IMR-90 (cell line): ENCODE measurements around the gene SLC17A3. TPM values are rescaled to one million over a fixed set of nuclear protein-coding genes. Genes with fewer than 3 reads are reported as not detected.

Experiments used
- ATAC-seq: fragments of 200-7000 bp; cut with Tn5 transposase; 2 replicates; pipeline ENCODE4 v1.9.1; 2020; ENCODE audit warnings: low read depth, mild to moderate bottlenecking, moderate library complexity
- BruUV-seq: library from RNA; stranded (reverse); fragments of 400-500 nt; replicated peaks from 2 replicates; lab custom pipeline; 2021; lab: Mats Ljungman, UMichigan
- CTCF ChIA-PET: fragments of 300-600 bp; formaldehyde crosslinking; extraction: SDS; loops from one replicate; lab custom pipeline; 2021; ENCODE audit warnings: antibody characterized with exemption; lab: Yijun Ruan, JAX
- POLR2A ChIA-PET: fragments of 300-600 bp; sonication (Branson Sonifier 250); formaldehyde crosslinking; loops from one replicate; lab custom pipeline; 2022; ENCODE audit warnings: antibody characterized with exemption; ENCODE audit not compliant: unreplicated experiment; lab: Charles Lee
- DNase-seq: peaks from one replicate; pipeline ENCODE4 v3.0.0; 2013
- H2AFZ ChIP-seq: replicated peaks from 2 replicates; pipeline ENCODE3; 2013; ENCODE audit warnings: low read length, mild to moderate bottlenecking; ENCODE audit not compliant: poor library complexity
- H2AK5ac ChIP-seq: 2 replicates; pipeline ENCODE4 v1.6.1; 2013; ENCODE audit warnings: low read depth, low read length, inconsistent platforms
- H2AK9ac ChIP-seq: replicated peaks from 2 replicates; pipeline ENCODE3; 2013; ENCODE audit warnings: mild to moderate bottlenecking, low read depth, low read length, moderate library complexity; ENCODE audit not compliant: poor library complexity
- H2BK120ac ChIP-seq: 2 replicates; pipeline ENCODE4 v1.6.1; 2013; ENCODE audit warnings: low read depth, low read length, inconsistent platforms
- H2BK15ac ChIP-seq: 3 replicates; pipeline ENCODE4 v1.6.1; 2013; ENCODE audit warnings: low read depth, low read length, inconsistent platforms
- H2BK20ac ChIP-seq: 2 replicates; pipeline ENCODE4 v1.6.1; 2013; ENCODE audit warnings: low read depth, mild to moderate bottlenecking, inconsistent platforms, low read length, moderate library complexity
- H2BK5ac ChIP-seq: 2 replicates; pipeline ENCODE4 v1.6.1; 2013; ENCODE audit warnings: mild to moderate bottlenecking, low read depth, low read length, inconsistent platforms; ENCODE audit not compliant: poor library complexity, severe bottlenecking
- H3K14ac ChIP-seq: replicated peaks from 2 replicates; pipeline ENCODE4 v1.6.1; 2013; ENCODE audit warnings: low read depth, low read length, inconsistent platforms
- H3K18ac ChIP-seq: 2 replicates; pipeline ENCODE4 v1.6.1; 2013; ENCODE audit warnings: low read depth, low read length, control low read depth
- H3K23ac ChIP-seq: 2 replicates; pipeline ENCODE4 v1.6.1; 2013; ENCODE audit warnings: low read depth, low read length, inconsistent platforms
- H3K27ac ChIP-seq: 2 replicates; pipeline ENCODE4 v1.5.1; 2013; ENCODE audit warnings: mild to moderate bottlenecking, control low read depth, low read length; ENCODE audit not compliant: insufficient read depth
- H3K27me3 ChIP-seq: 2 replicates; pipeline ENCODE4 v1.6.1; 2013; ENCODE audit warnings: low read length; ENCODE audit not compliant: control insufficient read depth, insufficient read depth
- H3K36me3 ChIP-seq: 2 replicates; pipeline ENCODE4 v1.6.1; 2013; ENCODE audit warnings: low read length, mixed read lengths; ENCODE audit not compliant: control insufficient read depth, insufficient read depth
- H3K4ac ChIP-seq: 2 replicates; pipeline ENCODE4 v1.6.1; 2013; ENCODE audit warnings: low read depth, low read length, inconsistent platforms
- H3K4me1 ChIP-seq: 2 replicates; pipeline ENCODE4 v1.6.1; 2013; ENCODE audit warnings: low read length, mixed read lengths; ENCODE audit not compliant: control insufficient read depth, insufficient read depth
- H3K4me2 ChIP-seq: 2 replicates; pipeline ENCODE4 v1.6.1; 2013; ENCODE audit warnings: low read depth, mild to moderate bottlenecking, control low read depth, low read length, moderate library complexity
- H3K4me3 ChIP-seq: 2 replicates; pipeline ENCODE4 v1.5.1; 2013; ENCODE audit warnings: low read depth, mild to moderate bottlenecking, control low read depth, low read length, moderate library complexity; ENCODE audit not compliant: insufficient read depth
- H3K56ac ChIP-seq: 2 replicates; pipeline ENCODE4 v1.6.1; 2013; ENCODE audit warnings: low read length, inconsistent platforms; ENCODE audit not compliant: insufficient read depth; ENCODE audit errors: extremely low read depth
- H3K79me1 ChIP-seq, 2 experiments: 2 replicates each; pipeline ENCODE4 v1.6.1; 2013; ENCODE audit warnings: low read length in 2 of 2, inconsistent platforms in 1 of 2, low read depth in 1 of 2
- H3K9ac ChIP-seq: 2 replicates; pipeline ENCODE4 v1.6.1; 2013; ENCODE audit warnings: low read depth, low read length, control low read depth
- H3K9me1 ChIP-seq: 2 replicates; pipeline ENCODE4 v1.6.1; 2013; ENCODE audit warnings: low read length, inconsistent platforms; ENCODE audit not compliant: insufficient read depth
- H3K9me3 ChIP-seq: 2 replicates; pipeline ENCODE4 v1.6.1; 2013; ENCODE audit warnings: low read length; ENCODE audit not compliant: control insufficient read depth, insufficient read depth
- H4K20me1 ChIP-seq: 2 replicates; pipeline ENCODE4 v1.6.1; 2013; ENCODE audit warnings: low read length, inconsistent platforms; ENCODE audit not compliant: insufficient read depth
- H4K5ac ChIP-seq: 2 replicates; pipeline ENCODE4 v1.6.1; 2013; ENCODE audit warnings: mild to moderate bottlenecking, low read depth, low read length, control low read depth
- H4K8ac ChIP-seq, 2 experiments: 2 replicates each; pipeline ENCODE4 v1.6.1; 2013; ENCODE audit warnings: low read depth in 2 of 2, low read length in 2 of 2, control low read depth in 1 of 2, inconsistent platforms in 1 of 2
- H4K91ac ChIP-seq: 2 replicates; pipeline ENCODE4 v1.6.1; 2013; ENCODE audit warnings: low read depth, low read length, inconsistent platforms; ENCODE audit not compliant: insufficient read depth
- BHLHE40 ChIP-seq: fragments of 150-350 bp; IDR thresholded peaks from 2 replicates; pipeline ENCODE4 v1.6.1; 2016; ENCODE audit warnings: mild to moderate bottlenecking, low read depth, low read length
- CEBPB ChIP-seq: IDR thresholded peaks from 2 replicates; pipeline ENCODE4 v1.6.1; 2012; ENCODE audit warnings: low read depth, low read length, improper control_type of control experiment
- CHD1 ChIP-seq: IDR thresholded peaks from 2 replicates; pipeline ENCODE4 v1.6.1; 2012; ENCODE audit warnings: low read depth, low read length, improper control_type of control experiment
- FOS ChIP-seq: fragments of 150-350 bp; IDR thresholded peaks from 2 replicates; pipeline ENCODE4 v1.6.1; 2016; ENCODE audit warnings: low read depth, low read length
- MAFK ChIP-seq: IDR thresholded peaks from 2 replicates; pipeline ENCODE4 v1.6.1; 2012; ENCODE audit warnings: low read depth, low read length, improper control_type of control experiment
- MAZ ChIP-seq: IDR thresholded peaks from 2 replicates; pipeline ENCODE4 v1.6.1; 2012; ENCODE audit warnings: low read depth, mild to moderate bottlenecking, low read length, improper control_type of control experiment, moderate library complexity, borderline replicate concordance
- MXI1 ChIP-seq: IDR thresholded peaks from 2 replicates; pipeline ENCODE4 v1.6.1; 2012; ENCODE audit warnings: low read depth, mild to moderate bottlenecking, low read length, moderate library complexity, borderline replicate concordance
- NFE2L2 ChIP-seq: fragments of 150-350 bp; IDR thresholded peaks from 2 replicates; pipeline ENCODE4 v1.6.1; 2016; ENCODE audit warnings: low read depth, mild to moderate bottlenecking, low read length
- POLR2A ChIP-seq: IDR thresholded peaks from 2 replicates; pipeline ENCODE4 v1.6.1; 2012; ENCODE audit warnings: mild to moderate bottlenecking, low read depth, low read length
- RAD21 ChIP-seq: IDR thresholded peaks from 2 replicates; pipeline ENCODE4 v1.6.1; 2012; ENCODE audit warnings: low read length, improper control_type of control experiment
- RCOR1 ChIP-seq: IDR thresholded peaks from 2 replicates; pipeline ENCODE4 v1.6.1; 2012; ENCODE audit warnings: mild to moderate bottlenecking, low read length, improper control_type of control experiment; ENCODE audit not compliant: insufficient replicate concordance
- RFX5 ChIP-seq: IDR thresholded peaks from 2 replicates; pipeline ENCODE4 v1.8.0; 2012; ENCODE audit warnings: low read depth, mild to moderate bottlenecking, low read length, moderate library complexity
- SMC3 ChIP-seq: fragments of 150-350 bp; IDR thresholded peaks from 2 replicates; pipeline ENCODE4 v1.6.1; 2016; ENCODE audit warnings: low read depth, mild to moderate bottlenecking, antibody characterized with exemption, low read length, moderate library complexity
- WGBS, 2 experiments: methylation state at CpG; one replicate each; pipeline versions ENCODE4 v1.1.5 to v1.1.7; 2013; ENCODE audit warnings: missing lambda C conversion rate in 2 of 2; ENCODE audit not compliant: insufficient read length in 1 of 2; ENCODE audit errors: extremely low coverage in 2 of 2; 5-methylcytosine and 5-hydroxymethylcytosine counted together
- dilution Hi-C: fragments of 300-500 bp; cut with HindIII; formaldehyde crosslinking; loops from one replicate; pipeline ENCODE4 v1.14.3; 2018; ENCODE audit warnings: low sequenced_read_pairs; ENCODE audit not compliant: unreplicated experiment
- in situ Hi-C: fragments of 300-500 bp; cut with MboI; formaldehyde crosslinking; loops from 3 replicates; pipeline ENCODE4 v1.14.3; 2019; ENCODE audit warnings: low sequenced_read_pairs, inconsistent platforms, mixed read lengths
- intact Hi-C: fragments of 100-400 bp; cut with micrococcal nuclease; formaldehyde crosslinking; loops from 2 replicates; pipeline ENCODE4 v1.10.0; 2022
- polyA plus RNA-seq, 3 experiments: library from polyadenylated mRNA; depleted of rRNA; stranded (reverse); fragments of >200 nt; gene quantifications; 2 replicates each; pipeline ENCODE4 v1.2.3, GENCODE V29; 2012; ENCODE audit warnings: low replicate concordance in 1 of 3
- total RNA-seq: library from RNA; depleted of rRNA; stranded (reverse); fragments of >200 nt; gene quantifications from 2 replicates; pipeline ENCODE4 v1.2.3, GENCODE V29; 2012
- TF ChIP-seq, protein P1 (sequence below): conservative IDR thresholded peaks from 2 replicates; pipeline ENCODE4 v1.5.1; 2012; ENCODE audit warnings: mild to moderate bottlenecking, low read depth, low read length, improper control_type of control experiment
- TF ChIP-seq, protein P2 (sequence below): fragments of 150-350 bp; IDR thresholded peaks from 2 replicates; pipeline ENCODE4 v1.6.1; 2016; ENCODE audit warnings: low read depth, mild to moderate bottlenecking, low read length, moderate library complexity, borderline replicate concordance

SLC17A3 gene
- total and polyA plus RNA-seq, 2 of the 4 experiments (the other 2 are of a cell fraction), result not detected

DNA sequence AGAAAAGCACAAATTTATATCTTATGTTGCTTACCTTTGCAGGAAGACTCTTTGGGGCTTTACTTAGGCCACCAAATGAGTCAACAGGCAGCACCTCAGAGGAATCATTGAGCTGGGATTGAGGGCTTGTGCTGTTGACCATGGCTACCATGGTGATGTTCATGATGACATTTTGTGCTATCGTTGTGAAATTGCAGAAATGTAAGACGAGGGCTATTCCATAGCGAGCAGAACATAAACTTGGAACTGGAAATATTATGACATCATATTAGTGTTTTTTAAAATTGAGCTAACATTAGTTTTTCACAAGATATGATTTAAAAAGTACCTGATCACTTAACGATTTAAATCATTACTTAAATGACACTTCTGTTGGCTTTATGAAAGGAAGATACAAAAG lies 11.8 kb downstream of the SLC17A3 start:
- BruUV-seq, result no TSS peak
- Histone ChIP-seq H2AK5ac (no peak overlapping the region), H3K4ac (no peak overlapping the region), H3K79me1 (no peaks in the 10 kb centered on the region), H2BK120ac (no peak overlapping the region), H3K4me2 (no peak overlapping the region), H4K91ac (no peak overlapping the region), H3K18ac (no peak overlapping the region), H3K36me3 (no peaks in the 10 kb centered on the region), H3K56ac (no peak overlapping the region), H3K27ac (no peak overlapping the region), H3K9me1 (no peaks in the 10 kb centered on the region), H4K8ac (no peak overlapping the region), H3K27me3 (no peaks in the 10 kb centered on the region), H2BK5ac (no peak overlapping the region), H2AFZ (no peak overlapping the region), H2BK20ac (no peak overlapping the region), H3K9ac (no peak overlapping the region), H2BK15ac (no peak overlapping the region), H3K23ac (no peak overlapping the region), H4K5ac (no peak overlapping the region), H4K20me1 (no peaks in the 10 kb centered on the region), H3K9me3 (no peaks in the 10 kb centered on the region), H3K4me3 (no peak overlapping the region), H2AK9ac (no peak overlapping the region), H3K4me1 (no peaks in the 10 kb centered on the region), H3K14ac (no peak overlapping the region)
- ChIA-PET POLR2A (no interaction called here), CTCF (no interaction called here)
- dilution Hi-C loops (no loop called here), in situ Hi-C loops (no loop called here), intact Hi-C loops (no loop called here)
- DNase-seq, result no peak
- ATAC-seq, result no peak
- no CpG with 5 or more reads among the region's 4 CpGs for WGBS, 2 experiments
- TF ChIP-seq NFE2L2 (no peak), MAFK (no peak), FOS (no peak), BHLHE40 (no peak), RAD21 (no peak), SMC3 (no peak), MXI1 (no peak), RFX5 (no peak), MAZ (no peak), POLR2A (no peak), CHD1 (no peak), CEBPB (no peak), RCOR1 (no peak)
- TF ChIP-seq, protein P1, sequence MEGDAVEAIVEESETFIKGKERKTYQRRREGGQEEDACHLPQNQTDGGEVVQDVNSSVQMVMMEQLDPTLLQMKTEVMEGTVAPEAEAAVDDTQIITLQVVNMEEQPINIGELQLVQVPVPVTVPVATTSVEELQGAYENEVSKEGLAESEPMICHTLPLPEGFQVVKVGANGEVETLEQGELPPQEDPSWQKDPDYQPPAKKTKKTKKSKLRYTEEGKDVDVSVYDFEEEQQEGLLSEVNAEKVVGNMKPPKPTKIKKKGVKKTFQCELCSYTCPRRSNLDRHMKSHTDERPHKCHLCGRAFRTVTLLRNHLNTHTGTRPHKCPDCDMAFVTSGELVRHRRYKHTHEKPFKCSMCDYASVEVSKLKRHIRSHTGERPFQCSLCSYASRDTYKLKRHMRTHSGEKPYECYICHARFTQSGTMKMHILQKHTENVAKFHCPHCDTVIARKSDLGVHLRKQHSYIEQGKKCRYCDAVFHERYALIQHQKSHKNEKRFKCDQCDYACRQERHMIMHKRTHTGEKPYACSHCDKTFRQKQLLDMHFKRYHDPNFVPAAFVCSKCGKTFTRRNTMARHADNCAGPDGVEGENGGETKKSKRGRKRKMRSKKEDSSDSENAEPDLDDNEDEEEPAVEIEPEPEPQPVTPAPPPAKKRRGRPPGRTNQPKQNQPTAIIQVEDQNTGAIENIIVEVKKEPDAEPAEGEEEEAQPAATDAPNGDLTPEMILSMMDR, result no peak
- TF ChIP-seq, protein P2, sequence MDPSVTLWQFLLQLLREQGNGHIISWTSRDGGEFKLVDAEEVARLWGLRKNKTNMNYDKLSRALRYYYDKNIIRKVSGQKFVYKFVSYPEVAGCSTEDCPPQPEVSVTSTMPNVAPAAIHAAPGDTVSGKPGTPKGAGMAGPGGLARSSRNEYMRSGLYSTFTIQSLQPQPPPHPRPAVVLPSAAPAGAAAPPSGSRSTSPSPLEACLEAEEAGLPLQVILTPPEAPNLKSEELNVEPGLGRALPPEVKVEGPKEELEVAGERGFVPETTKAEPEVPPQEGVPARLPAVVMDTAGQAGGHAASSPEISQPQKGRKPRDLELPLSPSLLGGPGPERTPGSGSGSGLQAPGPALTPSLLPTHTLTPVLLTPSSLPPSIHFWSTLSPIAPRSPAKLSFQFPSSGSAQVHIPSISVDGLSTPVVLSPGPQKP, result no peak
